Peyer's patch (tissue), 4 donors: ENCODE results near the gene ZBTB20. TPM values are rescaled to one million over a fixed set of nuclear protein-coding genes. Genes with fewer than 3 reads are reported as not detected.

Source experiments
- DNase-seq, 3 donors: peaks; one replicate each; pipeline ENCODE4 v3.0.0-alpha.2; 2017 to 2019
- H3K27ac ChIP-seq, 4 donors: fragments of 200-600 bp; sonication (generic); one replicate each; pipeline ENCODE4 v1.5.1; 2016 to 2019
- H3K27me3 ChIP-seq, 2 donors: fragments of 200-600 bp; sonication (generic); one replicate each; pipeline ENCODE4 v1.5.1; 2019
- H3K36me3 ChIP-seq, 3 donors: fragments of 200-600 bp; sonication (generic); one replicate each; pipeline ENCODE4 v1.5.1; 2016 to 2019
- H3K4me1 ChIP-seq, 4 donors: fragments of 200-600 bp; sonication (generic); one replicate each; pipeline ENCODE4 v1.5.1; 2016 to 2019
- H3K4me3 ChIP-seq, 4 donors: fragments of 200-600 bp; sonication (generic); 1 replicate in 3 of 4; 2 replicates in 1 of 4; pipeline ENCODE4 v1.5.1; 2016 to 2019; ENCODE audit warnings: mild to moderate bottlenecking in 1 of 4
- H3K9me3 ChIP-seq, 4 donors: fragments of 200-600 bp; sonication (generic); one replicate each; pipeline ENCODE4 v1.5.1; 2016 to 2019; ENCODE audit warnings: mild to moderate bottlenecking in 1 of 4
- POLR2A ChIP-seq, 2 donors: fragments of 450-650 bp; IDR thresholded peaks; one replicate each; pipeline ENCODE4 v1.5.1; 2017; ENCODE audit warnings: antibody characterized with exemption in 2 of 2, mild to moderate bottlenecking in 2 of 2, moderate library complexity in 2 of 2
- total RNA-seq, 4 donors: library from RNA; depleted of rRNA; stranded (reverse); fragments of >200 nt; gene quantifications; one replicate each; pipeline ENCODE4 v1.1.0, GENCODE V29; 2016
- TF ChIP-seq, protein P1 (sequence below), 6 experiments: fragments of 450-650 bp in 4 of 6; fragments of 200-600 bp in 2 of 6; sonication (generic) in 1 of 6; IDR thresholded peaks; one replicate each; pipeline ENCODE4 v1.5.1; 2017 to 2019; ENCODE audit warnings: antibody characterized with exemption in 6 of 6, mild to moderate bottlenecking in 3 of 6, moderate library complexity in 1 of 6

ZBTB20 gene
- total RNA-seq, 4 donors from 2014 or later, result 19.6 to 135 (median 57.2) TPM

DNA sequence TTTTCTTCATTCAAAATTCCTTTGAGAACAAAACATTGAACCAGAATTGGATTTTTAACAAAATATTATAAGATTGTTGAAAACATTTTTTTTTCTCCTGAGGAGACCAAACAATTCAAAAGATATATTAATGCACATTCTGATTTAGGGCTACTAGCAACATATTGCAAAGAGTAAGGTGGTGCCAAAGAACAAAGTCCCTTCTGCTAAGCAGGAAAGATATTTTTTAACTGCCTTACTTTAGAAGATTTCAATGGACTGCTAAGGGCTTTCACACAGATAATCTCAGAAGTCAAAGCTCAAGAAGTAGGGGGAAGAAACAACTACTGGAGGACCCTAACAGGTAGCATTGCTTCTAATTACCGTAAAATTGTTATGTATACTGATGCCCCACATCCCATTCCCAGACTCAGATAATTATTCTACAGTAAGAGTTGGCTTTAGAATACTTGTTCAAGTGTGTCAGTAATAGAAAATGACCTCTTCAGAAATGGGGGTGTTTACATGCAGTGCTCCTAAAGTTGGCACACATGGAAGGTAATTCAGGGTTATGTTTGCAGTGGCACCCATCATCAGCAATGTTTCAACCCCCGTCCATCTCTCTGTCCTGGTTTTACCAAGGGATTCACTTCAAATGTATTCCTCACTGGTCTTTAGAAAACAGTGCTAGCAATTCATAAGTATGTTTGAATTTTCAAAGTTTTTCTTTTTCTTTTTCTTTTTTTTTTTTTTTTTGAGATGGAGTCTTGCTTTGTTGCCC, 354.7 kb downstream of the ZBTB20 start:
- Histone ChIP-seq H3K4me1 (no peaks in the 10 kb centered on the region), H3K4me3 (no peak overlapping the region), H3K27me3 (no peaks in the 10 kb centered on the region), H3K36me3 (no peaks in the 10 kb centered on the region), H3K27ac (no peak overlapping the region), H3K9me3 (no peaks in the 10 kb centered on the region)
- TF ChIP-seq POLR2A (IDR thresholded peaks at IDR 0.05), result no peak
- TF ChIP-seq, protein P1, sequence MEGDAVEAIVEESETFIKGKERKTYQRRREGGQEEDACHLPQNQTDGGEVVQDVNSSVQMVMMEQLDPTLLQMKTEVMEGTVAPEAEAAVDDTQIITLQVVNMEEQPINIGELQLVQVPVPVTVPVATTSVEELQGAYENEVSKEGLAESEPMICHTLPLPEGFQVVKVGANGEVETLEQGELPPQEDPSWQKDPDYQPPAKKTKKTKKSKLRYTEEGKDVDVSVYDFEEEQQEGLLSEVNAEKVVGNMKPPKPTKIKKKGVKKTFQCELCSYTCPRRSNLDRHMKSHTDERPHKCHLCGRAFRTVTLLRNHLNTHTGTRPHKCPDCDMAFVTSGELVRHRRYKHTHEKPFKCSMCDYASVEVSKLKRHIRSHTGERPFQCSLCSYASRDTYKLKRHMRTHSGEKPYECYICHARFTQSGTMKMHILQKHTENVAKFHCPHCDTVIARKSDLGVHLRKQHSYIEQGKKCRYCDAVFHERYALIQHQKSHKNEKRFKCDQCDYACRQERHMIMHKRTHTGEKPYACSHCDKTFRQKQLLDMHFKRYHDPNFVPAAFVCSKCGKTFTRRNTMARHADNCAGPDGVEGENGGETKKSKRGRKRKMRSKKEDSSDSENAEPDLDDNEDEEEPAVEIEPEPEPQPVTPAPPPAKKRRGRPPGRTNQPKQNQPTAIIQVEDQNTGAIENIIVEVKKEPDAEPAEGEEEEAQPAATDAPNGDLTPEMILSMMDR (IDR thresholded peaks at IDR 0.05), result no peak
- no peak for DNase-seq

DNA sequence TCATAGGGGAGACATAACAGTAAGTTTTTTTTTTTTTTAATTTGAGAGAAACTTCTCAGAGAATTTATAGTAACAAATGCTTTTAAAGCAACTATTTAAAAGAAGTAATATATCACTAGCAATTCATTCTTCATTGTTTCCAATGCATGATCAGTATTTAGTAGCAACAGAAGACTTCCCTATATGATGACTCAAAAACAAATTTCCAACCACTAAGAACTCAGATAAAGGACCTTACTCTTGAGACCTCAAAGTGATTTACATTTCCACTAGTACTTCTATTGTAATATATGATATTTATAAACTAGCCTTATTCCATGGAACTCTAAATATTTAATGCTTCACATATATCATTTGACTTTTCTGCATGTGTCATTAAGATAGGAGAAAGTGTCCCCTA, 356.3 kb downstream of the ZBTB20 start:
- H3K4me3 ChIP-seq, result no peak overlapping the region
- no peak for TF ChIP-seq POLR2A (IDR thresholded peaks at IDR 0.05)
- TF ChIP-seq, protein P1 (IDR thresholded peaks at IDR 0.05), result no peak
- H3K36me3 ChIP-seq, result no peaks in the 10 kb centered on the region
- no peaks in the 10 kb centered on the region for H3K27me3 ChIP-seq
- H3K4me1 ChIP-seq, result no peaks in the 10 kb centered on the region
- no peaks in the 10 kb centered on the region for H3K9me3 ChIP-seq
- H3K27ac ChIP-seq, result no peak overlapping the region
- no peak for DNase-seq

DNA sequence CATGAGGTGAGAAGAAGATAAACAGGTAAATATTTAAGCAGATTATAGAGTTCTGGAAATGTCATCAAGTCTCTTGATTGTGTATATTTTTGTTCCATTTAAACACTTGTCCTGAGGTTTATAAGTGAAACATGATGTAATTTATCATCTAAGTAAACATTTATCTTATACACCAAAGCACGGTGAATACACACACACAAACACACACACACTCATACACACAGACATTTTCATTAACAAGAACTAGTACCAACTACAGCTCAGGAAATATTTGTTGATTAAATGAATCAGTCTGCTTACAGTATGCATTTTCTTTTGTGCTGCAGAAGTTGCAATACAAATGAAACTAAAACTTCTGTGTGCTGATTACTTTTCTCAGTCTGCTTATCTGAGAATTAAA, 357.3 kb downstream of the ZBTB20 start:
- TF ChIP-seq, protein P1 (IDR thresholded peaks at IDR 0.05), result no peak
- no peak for TF ChIP-seq POLR2A (IDR thresholded peaks at IDR 0.05)
- Histone ChIP-seq H3K9me3 (no peaks in the 10 kb centered on the region), H3K4me1 (no peaks in the 10 kb centered on the region), H3K27me3 (no peaks in the 10 kb centered on the region), H3K36me3 (no peaks in the 10 kb centered on the region), H3K27ac (no peak overlapping the region), H3K4me3 (no peak overlapping the region)
- DNase-seq, result no peak

DNA sequence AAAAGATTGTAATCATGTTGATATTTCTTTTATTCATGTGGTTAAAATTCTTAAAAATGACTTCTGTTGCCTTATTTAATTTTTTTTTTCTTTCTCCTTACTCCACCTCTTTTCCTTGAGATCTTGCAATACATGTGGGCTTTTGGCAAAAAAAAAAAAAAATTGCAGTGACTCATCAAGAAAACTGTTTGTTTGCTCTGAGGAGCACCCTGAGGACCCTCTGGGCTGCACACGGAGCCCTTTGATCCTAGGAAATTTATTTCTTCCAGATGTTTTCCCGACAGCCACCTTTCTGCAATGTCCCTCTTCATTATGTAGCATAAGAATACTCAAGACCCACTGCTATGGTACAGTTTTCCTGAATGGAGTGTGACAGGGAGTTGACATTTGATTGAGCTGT, 371.7 kb downstream of the ZBTB20 start:
- Histone ChIP-seq H3K27ac (no peak overlapping the region), H3K27me3 (no peaks in the 10 kb centered on the region), H3K4me1 (no peaks in the 10 kb centered on the region), H3K9me3 (peaks cover 0 to 14% (median 0%) of the 10 kb centered on the region in 4 donors), H3K4me3 (no peak overlapping the region), H3K36me3 (no peaks in the 10 kb centered on the region)
- DNase-seq, result no peak
- no peak for TF ChIP-seq POLR2A (IDR thresholded peaks at IDR 0.05)
- TF ChIP-seq, protein P1 (IDR thresholded peaks at IDR 0.05), result no peak

DNA sequence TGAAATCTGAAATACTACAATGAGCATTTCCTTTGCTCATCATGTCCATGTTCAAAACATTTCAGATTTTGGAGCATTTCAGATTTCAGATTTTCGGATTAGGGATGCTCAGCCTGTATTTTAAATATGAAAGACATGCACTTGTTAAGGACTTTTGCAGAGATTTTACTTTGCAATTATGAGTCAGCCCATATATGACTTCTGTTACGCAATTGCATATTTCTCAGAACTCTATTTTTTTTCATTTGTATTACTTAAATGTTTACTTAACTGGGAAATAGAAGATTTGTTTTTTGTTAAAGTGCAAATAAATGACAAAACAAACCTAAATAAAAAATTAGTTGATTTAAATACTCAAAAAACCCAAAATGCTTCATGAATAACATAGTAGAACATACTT, 376.2 kb downstream of the ZBTB20 start:
- no peak for DNase-seq
- TF ChIP-seq, protein P1 (IDR thresholded peaks at IDR 0.05), result no peak
- TF ChIP-seq POLR2A (IDR thresholded peaks at IDR 0.05), result no peak
- Histone ChIP-seq H3K4me1 (no peaks in the 10 kb centered on the region), H3K9me3 (peaks cover 0 to 14% (median 0%) of the 10 kb centered on the region in 4 donors), H3K27me3 (no peaks in the 10 kb centered on the region), H3K36me3 (no peaks in the 10 kb centered on the region), H3K4me3 (no peak overlapping the region), H3K27ac (no peak overlapping the region)
